GM12891 (cell line): ENCODE data around the gene DDX21.
"Not testable (repeated sequence)": the region's sequence is repeated elsewhere in the genome, so short reads cannot be mapped to it uniquely, and the experiment has no call there.

Experiments used
- DNase-seq: peaks from one replicate; pipeline ENCODE4 v3.0.0; 2011; ENCODE audit warnings: low spot score; ENCODE audit not compliant: insufficient read length
- FAIRE-seq: peaks from 2 replicates; lab custom pipeline; 2011; peaks lifted over from hg19 to GRCh38; lab: Jason Lieb, UNC
- PAX5 ChIP-seq: IDR thresholded peaks from 2 replicates; pipeline ENCODE4 v1.6.1; 2011; ENCODE audit warnings: low read length, moderate library complexity, mild to moderate bottlenecking; ENCODE audit not compliant: insufficient read depth, severe bottlenecking
- POLR2A ChIP-seq: IDR thresholded peaks from 2 replicates; pipeline ENCODE4 v1.6.1; 2011; ENCODE audit warnings: low read depth, low read length, control low read depth
- POLR2AphosphoS5 ChIP-seq: IDR thresholded peaks from 2 replicates; pipeline ENCODE4 v1.6.1; 2011; ENCODE audit warnings: low read depth, low read length, control low read depth
- POU2F2 ChIP-seq: IDR thresholded peaks from 2 replicates; pipeline ENCODE4 v1.6.1; 2011; ENCODE audit warnings: low read depth, mild to moderate bottlenecking, control low read depth, low read length, moderate library complexity
- SPI1 ChIP-seq: IDR thresholded peaks from 2 replicates; pipeline ENCODE4 v1.6.1; 2011; ENCODE audit warnings: low read depth, low read length, control low read depth
- TAF1 ChIP-seq: IDR thresholded peaks from 2 replicates; pipeline ENCODE4 v1.6.1; 2011; ENCODE audit warnings: low read depth, low read length, control low read depth

The DDX21 gene

DNA sequence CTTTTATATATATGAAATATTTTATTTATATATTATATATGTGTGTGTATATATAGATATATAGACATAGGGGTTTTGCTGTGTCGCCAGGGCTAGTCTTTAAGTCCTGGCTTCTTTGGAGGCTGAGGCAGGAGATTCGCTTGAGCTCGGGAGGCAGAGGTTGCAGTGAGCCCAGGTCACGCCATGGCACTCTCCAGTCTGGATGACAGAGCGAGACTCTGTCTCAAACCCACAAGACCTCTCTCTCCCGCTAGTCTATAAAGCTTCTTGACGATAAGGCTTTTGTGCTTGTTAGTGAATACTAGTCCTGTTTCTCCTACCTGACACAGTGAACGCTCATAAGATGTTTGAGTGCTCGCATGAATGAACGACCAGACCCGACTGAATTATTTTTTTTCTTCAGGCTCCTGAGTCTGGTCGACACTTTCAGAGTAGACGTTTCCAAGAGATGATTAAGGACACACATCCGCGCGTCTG, 577 bp upstream of the DDX21 start:
- TF ChIP-seq POLR2A (no peak), POU2F2 (no peak)
- FAIRE-seq = no peak
- peak; percentile 12 for DNase-seq

DNA sequence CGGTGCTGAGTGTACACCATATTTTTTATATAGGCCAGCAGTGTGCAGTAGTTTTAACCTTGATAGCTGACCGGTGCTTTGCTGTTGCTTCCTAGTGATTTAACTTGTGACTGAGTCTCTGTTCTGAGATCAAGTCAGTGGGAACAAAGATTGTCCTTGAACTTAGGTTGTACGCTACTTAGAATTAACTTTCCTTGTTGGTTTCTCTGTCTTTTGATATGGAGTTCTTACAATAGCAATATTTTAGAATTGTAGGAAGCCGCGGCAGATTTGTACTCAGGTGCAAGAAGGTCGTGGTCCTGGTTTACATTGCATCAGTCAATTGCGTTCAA, 1.3 kb downstream of the DDX21 start:
- no peak for DNase-seq
- TF ChIP-seq POLR2A (no peak), SPI1 (no peak), PAX5 (no peak), TAF1 (no peak)
- no peak for FAIRE-seq

- TF ChIP-seq POLR2AphosphoS5 = no peak
- no peak for TF ChIP-seq PAX5
- no peak for TF ChIP-seq POLR2A
- TF ChIP-seq SPI1 = no peak
- no peak for TF ChIP-seq TAF1
- no peak for TF ChIP-seq POU2F2
- DNase-seq (no peak), FAIRE-seq (no peak)
Measured at GRCh38 chr10:68957654-68958053, 1.7 kb downstream of the DDX21 start.

DNA sequence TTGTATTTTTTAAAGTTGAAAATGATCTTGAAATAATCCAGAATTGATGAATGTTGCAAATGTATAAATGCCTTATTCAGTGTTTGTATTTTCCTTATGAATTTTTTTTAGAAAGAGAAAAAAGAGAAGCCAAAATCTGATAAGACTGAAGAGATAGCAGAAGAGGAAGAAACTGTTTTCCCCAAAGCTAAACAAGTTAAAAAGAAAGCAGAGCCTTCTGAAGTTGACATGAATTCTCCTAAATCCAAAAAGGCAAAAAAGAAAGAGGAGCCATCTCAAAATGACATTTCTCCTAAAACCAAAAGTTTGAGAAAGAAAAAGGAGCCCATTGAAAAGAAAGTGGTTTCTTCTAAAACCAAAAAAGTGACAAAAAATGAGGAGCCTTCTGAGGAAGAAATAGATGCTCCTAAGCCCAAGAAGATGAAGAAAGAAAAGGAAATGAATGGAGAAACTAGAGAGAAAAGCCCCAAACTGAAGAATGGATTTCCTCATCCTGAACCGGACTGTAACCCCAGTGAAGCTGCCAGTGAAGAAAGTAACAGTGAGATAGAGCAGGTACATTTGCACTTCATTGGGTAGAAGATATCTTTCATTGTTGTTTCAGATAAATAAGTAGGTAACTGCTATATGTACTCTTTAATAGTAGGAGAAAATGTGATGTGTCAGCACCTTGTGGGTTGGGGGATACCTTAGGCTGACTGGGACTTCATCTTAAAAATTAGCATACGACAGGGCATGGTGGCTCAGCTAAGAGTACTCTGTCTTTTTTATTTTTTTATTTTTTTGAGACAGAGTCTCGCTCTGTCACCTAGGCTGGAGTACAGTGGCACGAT, 3.9 kb downstream of the DDX21 start:
- no peak for TF ChIP-seq PAX5
- FAIRE-seq (no peak), DNase-seq (no peak)

DNA sequence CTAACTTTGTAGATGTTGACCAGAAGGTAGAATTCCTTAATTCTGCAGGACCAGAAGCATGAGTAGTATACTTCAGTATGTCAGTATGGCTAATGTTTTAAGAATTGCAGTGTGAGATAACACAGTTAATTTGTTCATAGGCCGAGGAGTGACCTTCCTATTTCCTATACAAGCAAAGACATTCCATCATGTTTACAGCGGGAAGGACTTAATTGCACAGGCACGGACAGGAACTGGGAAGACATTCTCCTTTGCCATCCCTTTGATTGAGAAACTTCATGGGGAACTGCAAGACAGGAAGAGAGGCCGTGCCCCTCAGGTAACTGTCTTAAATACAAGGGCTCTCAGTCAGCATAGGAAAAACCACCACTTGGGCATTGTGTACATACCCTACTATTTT, 7.2 kb downstream of the DDX21 start:
- TF ChIP-seq TAF1 = no peak
- no peak for TF ChIP-seq POU2F2
- no peak for TF ChIP-seq PAX5
- TF ChIP-seq POLR2A = no peak
- TF ChIP-seq SPI1 = no peak
- DNase-seq = no peak
- FAIRE-seq = no peak

DNA sequence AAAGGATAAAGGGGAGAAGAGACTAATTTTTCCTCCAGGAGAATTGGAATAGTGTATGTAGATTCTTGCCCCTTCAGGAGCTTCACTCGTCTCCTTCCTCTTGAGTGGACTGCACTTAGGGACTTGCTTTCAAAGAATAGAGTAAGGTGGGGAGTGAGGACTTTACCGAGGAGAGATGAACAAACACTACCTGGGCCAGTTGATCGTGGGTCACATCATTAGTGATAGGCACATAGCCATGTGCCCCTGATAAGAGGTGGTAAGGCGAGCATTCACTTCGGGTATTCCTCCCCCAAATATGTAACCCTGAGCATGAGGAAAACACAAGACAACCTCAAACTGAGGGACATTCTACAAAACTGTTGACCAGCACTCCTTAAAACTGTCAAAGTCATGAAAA, 18.0 kb downstream of the DDX21 start:
- TF ChIP-seq SPI1 = no peak
- TF ChIP-seq TAF1 = no peak
- no peak for TF ChIP-seq PAX5
- TF ChIP-seq POU2F2 = no peak
- TF ChIP-seq POLR2AphosphoS5 = peak; percentile 69
- FAIRE-seq = no peak
- DNase-seq = no peak

GRCh38 chr10:68975936-68976473, 20.0 kb downstream of the DDX21 start:
- FAIRE-seq, DNase-seq: not testable (repeated sequence)

- not testable (repeated sequence) for FAIRE-seq, DNase-seq
Measured at GRCh38 chr10:68979738-68980137, 23.8 kb downstream of the DDX21 start.

DNA sequence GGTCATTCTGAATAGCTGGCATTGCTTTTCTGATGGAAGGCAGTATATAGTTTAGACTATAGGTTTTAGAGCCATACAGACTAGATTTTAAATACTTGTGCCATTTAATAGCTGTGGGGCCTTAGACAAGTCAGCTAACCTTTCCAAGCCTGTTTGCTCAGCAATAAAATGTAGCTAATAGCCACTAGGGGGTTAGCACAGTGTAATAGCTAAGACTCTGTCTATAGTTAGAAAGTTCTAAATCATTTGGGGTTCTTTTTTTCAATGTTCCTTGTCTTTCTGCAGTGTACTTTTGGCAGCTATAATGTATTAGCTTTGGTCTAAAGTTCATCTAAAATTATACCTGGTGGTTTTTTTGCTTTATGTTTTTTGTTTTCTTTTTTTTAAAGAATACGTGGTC, 25.1 kb downstream of the DDX21 start:
- no peak for FAIRE-seq
- no peak for DNase-seq

DNA sequence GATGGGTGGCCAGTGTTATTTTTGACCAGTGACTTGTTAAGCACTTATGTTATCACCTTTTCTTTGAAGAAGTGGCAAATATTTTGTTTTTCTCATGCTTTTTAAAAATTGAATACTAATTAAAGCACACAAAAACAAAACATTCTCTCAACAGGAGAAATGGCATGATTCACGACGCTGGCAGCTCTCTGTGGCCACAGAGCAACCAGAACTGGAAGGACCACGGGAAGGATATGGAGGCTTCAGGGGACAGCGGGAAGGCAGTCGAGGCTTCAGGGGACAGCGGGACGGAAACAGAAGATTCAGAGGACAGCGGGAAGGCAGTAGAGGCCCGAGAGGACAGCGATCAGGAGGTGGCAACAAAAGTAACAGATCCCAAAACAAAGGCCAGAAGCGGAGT, 26.4 kb downstream of the DDX21 start:
- DNase-seq (no peak), FAIRE-seq (no peak)
- TF ChIP-seq POLR2AphosphoS5 (no peak), TAF1 (no peak)

More for the DNA sequence above, 25.1 kb downstream of the DDX21 start:
- no peak for TF ChIP-seq POU2F2
- TF ChIP-seq POLR2A = no peak
- TF ChIP-seq TAF1 = no peak
- TF ChIP-seq PAX5 = no peak
- TF ChIP-seq POLR2AphosphoS5 = no peak
- TF ChIP-seq SPI1 = no peak

- DNase-seq (no peak), FAIRE-seq (no peak)
- no peak for TF ChIP-seq PAX5
- no peak for TF ChIP-seq POU2F2
- no peak for TF ChIP-seq SPI1
- no peak for TF ChIP-seq TAF1
- no peak for TF ChIP-seq POLR2A
- TF ChIP-seq POLR2AphosphoS5 = no peak
Measured at GRCh38 chr10:68987611-68988010, 31.6 kb downstream of the DDX21 start.
